ENCODE data around the gene EPS8L2. TPM values are rescaled to one million over a fixed set of nuclear protein-coding genes. Genes with fewer than 3 reads are reported as not detected.

The EPS8L2 gene
- total RNA-seq, 1 donor from 2014 or later: 12.7 TPM

- Mint-ChIP-seq H3K27me3 (ENCODE audit: unreplicated experiment) (no peaks in the 10 kb centered on the region), H3K27ac (ENCODE audit: unreplicated experiment) (peak overlapping the region; percentile 15), H3K4me3 (ENCODE audit: unreplicated experiment) (no peak overlapping the region), H3K4me1 (ENCODE audit: low read depth, unreplicated experiment) (peaks cover 8% of the 10 kb centered on the region), H3K36me3 (ENCODE audit: unreplicated experiment) (no peaks in the 10 kb centered on the region), H3K9me3 (ENCODE audit: unreplicated experiment) (peaks cover 4% of the 10 kb centered on the region)
- TF ChIP-seq CTCF (IDR thresholded peaks at IDR 0.05; ENCODE audit: partially characterized antibody, unreplicated experiment): no peak
- DNase-seq: no peak
Measured at GRCh38 chr11:745428-745827, 39.4 kb downstream of the EPS8L2 start.

GRCh38 chr11:746289-747157 is 40.5 kb downstream of the EPS8L2 start:
- H3K9me3 Mint-ChIP-seq (ENCODE audit: unreplicated experiment): peaks cover 7% of the 10 kb centered on the region
- DNase-seq: peak; percentile 57
- H3K27ac Mint-ChIP-seq (ENCODE audit: unreplicated experiment): peak overlapping the region; percentile 96
- peak overlapping the region; percentile 90 for H3K4me3 Mint-ChIP-seq (ENCODE audit: unreplicated experiment)
- H3K36me3 Mint-ChIP-seq (ENCODE audit: unreplicated experiment): no peaks in the 10 kb centered on the region
- no peak for TF ChIP-seq CTCF (IDR thresholded peaks at IDR 0.05; ENCODE audit: partially characterized antibody, unreplicated experiment)
- H3K27me3 Mint-ChIP-seq (ENCODE audit: unreplicated experiment): no peaks in the 10 kb centered on the region
- H3K4me1 Mint-ChIP-seq (ENCODE audit: low read depth, unreplicated experiment): peaks cover 8% of the 10 kb centered on the region

- peak within 1 kb of the TSS; percentile 96 for H3K27ac Mint-ChIP-seq (ENCODE audit: unreplicated experiment)
- peak; percentile 98 for DNase-seq
- no peaks in the 10 kb centered on the region for H3K36me3 Mint-ChIP-seq (ENCODE audit: unreplicated experiment)
- peak within 1 kb of the TSS; percentile 91 for H3K4me3 Mint-ChIP-seq (ENCODE audit: unreplicated experiment)
- peaks cover 8% of the 10 kb centered on the region for H3K4me1 Mint-ChIP-seq (ENCODE audit: low read depth, unreplicated experiment)
- H3K27me3 Mint-ChIP-seq (ENCODE audit: unreplicated experiment): no peaks in the 10 kb centered on the region
- TF ChIP-seq CTCF (IDR thresholded peaks at IDR 0.05; ENCODE audit: partially characterized antibody, unreplicated experiment): no peak
- peaks cover 7% of the 10 kb centered on the region for H3K9me3 Mint-ChIP-seq (ENCODE audit: unreplicated experiment)
Measured at GRCh38 chr11:747158-748006, 41.4 kb downstream of the EPS8L2 start, which contains the start of gene TALDO1. Gene TALDO1, plus strand, starts transcription at chr11:747464. Its CDS starts 18 bp downstream, at chr11:747482.

- H3K4me3 Mint-ChIP-seq (ENCODE audit: unreplicated experiment): peak overlapping the region; percentile 91
- DNase-seq: no peak
- H3K27ac Mint-ChIP-seq (ENCODE audit: unreplicated experiment): peak overlapping the region; percentile 38
- no peak for TF ChIP-seq CTCF (IDR thresholded peaks at IDR 0.05; ENCODE audit: partially characterized antibody, unreplicated experiment)
- peaks cover 7% of the 10 kb centered on the region for H3K9me3 Mint-ChIP-seq (ENCODE audit: unreplicated experiment)
- H3K4me1 Mint-ChIP-seq (ENCODE audit: low read depth, unreplicated experiment): peaks cover 8% of the 10 kb centered on the region
- no peaks in the 10 kb centered on the region for H3K36me3 Mint-ChIP-seq (ENCODE audit: unreplicated experiment)
- H3K27me3 Mint-ChIP-seq (ENCODE audit: unreplicated experiment): no peaks in the 10 kb centered on the region
Measured at GRCh38 chr11:748007-748359, 42.0 kb downstream of the EPS8L2 start.
